ENCODE data around the gene CDHR2.

CDHR2 gene

DNA sequence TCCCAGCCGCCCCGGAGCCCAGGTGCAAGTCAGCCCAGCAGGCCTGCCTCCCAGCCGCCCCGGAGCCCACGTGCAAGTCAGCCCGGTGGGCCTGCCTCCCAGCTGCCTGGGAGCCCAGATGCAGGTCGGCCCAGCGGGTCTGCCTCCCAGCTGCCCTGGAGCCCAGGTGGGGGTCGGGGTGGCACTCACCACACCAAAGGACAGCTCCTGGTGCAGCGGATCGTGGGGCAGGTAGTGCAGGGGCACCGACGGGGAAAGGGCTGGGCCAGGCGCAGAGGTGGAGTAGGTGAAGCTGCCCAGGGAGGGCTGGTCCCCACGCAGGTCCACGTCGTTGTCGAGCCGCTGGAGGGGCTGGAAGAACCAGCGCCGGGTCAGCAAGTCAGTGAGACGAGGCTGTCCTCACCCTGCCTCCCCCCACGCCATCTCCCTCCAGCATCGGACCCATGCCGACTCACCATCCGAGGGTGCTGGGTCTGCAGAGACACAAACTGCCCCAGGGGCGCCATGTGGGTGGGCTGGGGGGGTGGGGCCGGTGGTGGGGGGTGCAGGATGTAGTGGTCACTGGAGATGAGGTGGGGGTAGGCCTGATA, 18.7 kb upstream of the CDHR2 start:
- H3K27ac ChIP-seq (ENCODE audit: low read length): no peak overlapping the region
- no peaks in the 10 kb centered on the region for H3K9me3 ChIP-seq (ENCODE audit: insufficient read depth, low read depth, low read length)
- no peak overlapping the region for H3K9ac ChIP-seq (ENCODE audit: low read depth, low read length)
- no peak overlapping the region for H3K4me3 ChIP-seq (ENCODE audit: low read length)
- H3K4me1 ChIP-seq (ENCODE audit: insufficient read depth, low read length): peaks cover 14% of the 10 kb centered on the region
- peaks cover 70% of the 10 kb centered on the region for H3K36me3 ChIP-seq (ENCODE audit: insufficient read depth, low read depth, low read length)
- no peaks in the 10 kb centered on the region for H3K27me3 ChIP-seq (ENCODE audit: insufficient read depth, low read length)

DNA sequence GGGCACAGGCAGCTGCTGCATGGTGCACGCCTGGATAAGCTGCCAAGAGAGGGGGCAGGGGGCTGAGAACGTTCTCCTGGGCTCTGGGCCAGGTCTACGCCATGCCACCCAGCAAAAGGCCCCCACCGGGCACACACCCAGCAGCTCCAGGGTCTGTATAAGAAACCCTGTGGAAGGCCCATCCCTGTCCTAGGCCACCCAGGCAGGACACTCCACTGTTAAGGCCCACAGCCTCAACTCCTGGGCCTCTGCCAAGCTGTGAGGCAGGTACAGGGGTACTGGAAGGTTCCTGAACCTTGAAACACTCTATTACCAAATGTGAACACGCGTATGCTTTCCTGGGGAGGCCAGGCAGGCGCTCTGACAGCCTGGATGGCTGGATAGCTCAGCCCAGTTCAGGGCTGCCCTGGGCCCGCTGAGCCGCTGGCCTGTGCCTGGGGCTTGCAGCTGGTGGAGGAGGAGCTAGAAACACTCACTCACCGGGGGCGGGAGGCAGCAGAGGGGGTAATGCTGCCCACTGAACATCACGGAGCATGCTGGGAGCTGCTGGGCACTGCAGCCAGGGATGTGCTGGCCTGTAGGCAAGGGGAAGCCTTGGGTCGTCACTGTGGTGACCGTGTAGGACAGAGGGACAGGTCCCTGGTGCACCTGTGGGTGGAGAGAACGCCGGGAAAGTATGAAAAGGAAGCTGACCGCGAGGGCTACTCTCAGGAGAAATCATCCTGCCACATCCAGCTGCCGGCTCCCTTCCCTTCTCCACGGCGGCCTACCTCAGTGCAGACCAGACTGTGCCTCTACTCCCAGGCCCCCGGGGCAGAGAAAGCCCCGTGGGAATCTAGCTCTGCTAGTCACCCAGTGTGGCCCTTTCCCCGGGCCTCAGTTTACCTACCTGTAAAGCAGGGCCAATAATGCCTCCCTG, 17.9 kb upstream of the CDHR2 start:
- no peak overlapping the region for H3K9ac ChIP-seq (ENCODE audit: low read depth, low read length)
- H3K27ac ChIP-seq (ENCODE audit: low read length): no peak overlapping the region
- H3K27me3 ChIP-seq (ENCODE audit: insufficient read depth, low read length): no peaks in the 10 kb centered on the region
- peaks cover 14% of the 10 kb centered on the region for H3K4me1 ChIP-seq (ENCODE audit: insufficient read depth, low read length)
- no peaks in the 10 kb centered on the region for H3K9me3 ChIP-seq (ENCODE audit: insufficient read depth, low read depth, low read length)
- H3K4me3 ChIP-seq (ENCODE audit: low read length): no peak overlapping the region
- H3K36me3 ChIP-seq (ENCODE audit: insufficient read depth, low read depth, low read length): peaks cover 73% of the 10 kb centered on the region

DNA sequence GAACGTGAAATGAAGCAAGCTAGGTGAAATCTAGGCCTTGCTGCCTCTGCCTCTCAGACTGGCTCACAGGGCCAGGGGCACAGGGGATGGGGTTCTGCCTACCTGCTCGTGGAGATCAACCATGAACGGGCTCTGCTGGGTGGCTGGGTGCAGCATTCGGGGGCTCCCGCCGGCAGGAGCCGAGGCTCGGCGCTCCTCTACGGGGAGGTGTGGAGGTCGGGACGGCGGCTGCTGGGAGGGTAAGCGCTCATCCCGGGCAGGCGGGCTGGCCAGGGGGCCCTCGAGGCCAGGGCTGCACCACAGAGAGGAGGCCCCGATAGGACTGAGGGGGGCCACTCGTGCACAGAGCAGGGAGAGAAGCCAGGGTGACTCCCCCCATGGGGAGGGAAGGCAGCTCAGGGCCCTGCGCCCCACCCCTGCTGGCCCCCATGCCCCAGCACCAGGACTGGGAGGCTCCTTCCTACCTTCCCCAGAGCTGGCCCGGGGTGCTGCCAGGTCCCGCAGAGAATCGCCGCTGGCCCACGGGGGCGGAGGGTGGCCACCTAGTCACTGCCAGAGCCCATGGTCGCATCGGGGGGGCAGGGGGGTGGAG, 17.1 kb upstream of the CDHR2 start:
- Histone ChIP-seq H3K4me1 (ENCODE audit: insufficient read depth, low read length) (peaks cover 14% of the 10 kb centered on the region), H3K36me3 (ENCODE audit: insufficient read depth, low read depth, low read length) (peaks cover 74% of the 10 kb centered on the region), H3K27me3 (ENCODE audit: insufficient read depth, low read length) (no peaks in the 10 kb centered on the region), H3K9ac (ENCODE audit: low read depth, low read length) (no peak overlapping the region), H3K27ac (ENCODE audit: low read length) (no peak overlapping the region), H3K4me3 (ENCODE audit: low read length) (no peak overlapping the region), H3K9me3 (ENCODE audit: insufficient read depth, low read depth, low read length) (no peaks in the 10 kb centered on the region)

DNA sequence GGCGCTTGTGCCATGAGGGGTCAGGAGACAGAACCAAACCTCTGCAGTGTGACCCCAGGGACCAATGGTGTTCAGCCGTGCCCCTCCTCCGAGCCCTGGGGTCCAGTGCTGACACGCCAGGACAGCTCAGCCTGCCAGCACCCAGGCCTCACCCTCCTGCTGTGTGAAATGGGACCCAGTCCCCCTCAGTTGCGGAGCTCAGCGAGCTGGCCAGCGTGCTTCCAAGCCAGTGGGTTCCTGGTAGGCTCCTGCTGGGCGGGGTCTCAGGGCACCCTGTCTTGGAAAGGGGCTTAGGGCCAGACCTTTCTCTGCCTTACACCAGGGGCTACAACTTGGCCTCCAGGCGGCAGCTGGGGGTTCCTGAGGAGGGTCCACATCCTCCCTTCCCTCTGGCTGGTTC, 16.3 kb upstream of the CDHR2 start:
- H3K9ac ChIP-seq (ENCODE audit: low read depth, low read length): no peak overlapping the region
- no peak overlapping the region for H3K4me3 ChIP-seq (ENCODE audit: low read length)
- H3K4me1 ChIP-seq (ENCODE audit: insufficient read depth, low read length): peaks cover 14% of the 10 kb centered on the region
- no peaks in the 10 kb centered on the region for H3K27me3 ChIP-seq (ENCODE audit: insufficient read depth, low read length)
- H3K9me3 ChIP-seq (ENCODE audit: insufficient read depth, low read depth, low read length): no peaks in the 10 kb centered on the region
- no peak overlapping the region for H3K27ac ChIP-seq (ENCODE audit: low read length)
- H3K36me3 ChIP-seq (ENCODE audit: insufficient read depth, low read depth, low read length): peaks cover 66% of the 10 kb centered on the region

DNA sequence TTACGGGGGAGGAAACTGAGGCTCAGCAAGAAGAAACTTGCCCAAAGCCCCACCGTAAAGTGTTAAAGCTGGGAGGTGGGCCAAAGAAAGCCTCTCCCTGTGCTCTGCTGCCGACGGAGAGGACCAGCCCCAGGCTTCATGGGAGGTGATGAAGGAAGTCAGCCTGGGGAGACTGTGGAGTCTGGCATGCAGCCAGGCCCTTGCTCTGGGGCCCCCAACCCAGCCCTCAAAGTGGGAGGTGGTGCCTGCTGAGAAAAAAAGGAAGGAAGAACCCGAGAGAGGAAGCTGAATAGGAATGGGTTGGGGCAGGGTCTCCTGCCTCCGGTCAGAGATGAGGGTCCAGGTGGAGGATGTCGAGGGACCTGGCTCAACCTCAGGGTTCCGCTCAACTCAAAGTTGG, 15.8 kb upstream of the CDHR2 start:
- Histone ChIP-seq H3K27ac (ENCODE audit: low read length) (no peak overlapping the region), H3K9ac (ENCODE audit: low read depth, low read length) (no peak overlapping the region), H3K9me3 (ENCODE audit: insufficient read depth, low read depth, low read length) (no peaks in the 10 kb centered on the region), H3K27me3 (ENCODE audit: insufficient read depth, low read length) (no peaks in the 10 kb centered on the region), H3K4me3 (ENCODE audit: low read length) (no peak overlapping the region), H3K36me3 (ENCODE audit: insufficient read depth, low read depth, low read length) (peaks cover 60% of the 10 kb centered on the region), H3K4me1 (ENCODE audit: insufficient read depth, low read length) (peaks cover 14% of the 10 kb centered on the region)

DNA sequence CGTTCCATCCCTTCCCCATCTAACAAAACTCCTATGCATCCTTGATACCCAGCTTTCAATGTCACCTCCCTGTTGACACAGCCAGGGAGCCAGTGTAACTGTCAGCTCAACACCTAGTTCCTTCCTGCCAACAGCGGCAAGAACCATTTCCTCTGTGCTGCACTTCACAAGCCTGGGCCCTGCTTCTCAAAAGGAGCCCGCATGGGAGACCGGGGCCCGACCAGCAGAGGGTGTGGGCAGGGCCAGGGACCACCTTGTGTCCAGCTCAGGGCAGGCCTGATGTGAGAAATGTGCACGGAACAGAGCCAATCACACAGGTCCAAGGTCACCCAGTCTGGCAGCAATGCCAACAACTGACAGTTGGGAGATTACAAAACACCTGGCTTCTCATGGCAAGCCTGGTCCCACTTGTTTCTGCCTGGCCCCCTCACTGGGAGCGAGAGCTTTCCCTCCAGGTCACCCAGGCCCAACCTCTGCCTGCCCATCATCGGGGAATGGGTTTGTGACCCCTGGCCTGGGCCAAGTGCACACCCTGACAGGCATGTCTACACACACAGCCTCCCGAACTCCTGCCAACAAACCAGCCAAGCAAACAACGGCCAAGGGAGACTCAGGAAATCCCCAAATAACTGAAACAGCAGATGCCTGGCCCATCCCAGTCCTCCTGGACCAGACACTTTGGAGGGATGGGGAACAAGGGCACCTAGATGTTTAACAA, 15.1 kb upstream of the CDHR2 start:
- no peaks in the 10 kb centered on the region for H3K27me3 ChIP-seq (ENCODE audit: insufficient read depth, low read length)
- H3K9ac ChIP-seq (ENCODE audit: low read depth, low read length): peak overlapping the region; percentile 100; the same call in 1 of the 2 replicates
- no peaks in the 10 kb centered on the region for H3K9me3 ChIP-seq (ENCODE audit: insufficient read depth, low read depth, low read length)
- H3K4me1 ChIP-seq (ENCODE audit: insufficient read depth, low read length): peaks cover 14% of the 10 kb centered on the region
- no peak overlapping the region for H3K27ac ChIP-seq (ENCODE audit: low read length)
- peaks cover 54% of the 10 kb centered on the region for H3K36me3 ChIP-seq (ENCODE audit: insufficient read depth, low read depth, low read length)
- peak overlapping the region; percentile 100; the same call in 1 of the 2 replicates for H3K4me3 ChIP-seq (ENCODE audit: low read length)

DNA sequence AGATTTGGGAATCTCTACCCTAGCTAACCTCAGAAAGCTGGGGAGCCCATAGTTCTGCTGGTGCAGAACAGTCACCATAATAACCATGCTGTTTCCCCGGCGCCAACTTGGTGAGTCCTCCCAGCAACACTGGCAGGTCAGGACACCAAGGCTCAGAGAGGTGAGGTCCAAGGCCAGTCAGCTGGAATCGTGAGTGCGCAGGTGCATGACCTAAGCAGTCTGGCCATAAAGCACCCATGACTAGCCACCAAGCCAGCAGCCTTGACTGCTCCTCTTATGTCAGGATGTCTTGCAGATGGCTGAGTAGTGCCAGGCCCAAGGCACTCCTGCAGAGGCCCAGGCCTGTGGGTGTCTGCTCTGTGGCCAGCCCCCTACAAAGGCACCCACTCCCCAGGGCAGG, 14.5 kb upstream of the CDHR2 start:
- Histone ChIP-seq H3K9ac (ENCODE audit: low read depth, low read length) (peak overlapping the region; percentile 100; the same call in 1 of the 2 replicates), H3K4me3 (ENCODE audit: low read length) (peak overlapping the region; percentile 100; the same call in 1 of the 2 replicates), H3K9me3 (ENCODE audit: insufficient read depth, low read depth, low read length) (no peaks in the 10 kb centered on the region), H3K4me1 (ENCODE audit: insufficient read depth, low read length) (peaks cover 14% of the 10 kb centered on the region), H3K27ac (ENCODE audit: low read length) (no peak overlapping the region), H3K36me3 (ENCODE audit: insufficient read depth, low read depth, low read length) (peaks cover 48% of the 10 kb centered on the region), H3K27me3 (ENCODE audit: insufficient read depth, low read length) (no peaks in the 10 kb centered on the region)

DNA sequence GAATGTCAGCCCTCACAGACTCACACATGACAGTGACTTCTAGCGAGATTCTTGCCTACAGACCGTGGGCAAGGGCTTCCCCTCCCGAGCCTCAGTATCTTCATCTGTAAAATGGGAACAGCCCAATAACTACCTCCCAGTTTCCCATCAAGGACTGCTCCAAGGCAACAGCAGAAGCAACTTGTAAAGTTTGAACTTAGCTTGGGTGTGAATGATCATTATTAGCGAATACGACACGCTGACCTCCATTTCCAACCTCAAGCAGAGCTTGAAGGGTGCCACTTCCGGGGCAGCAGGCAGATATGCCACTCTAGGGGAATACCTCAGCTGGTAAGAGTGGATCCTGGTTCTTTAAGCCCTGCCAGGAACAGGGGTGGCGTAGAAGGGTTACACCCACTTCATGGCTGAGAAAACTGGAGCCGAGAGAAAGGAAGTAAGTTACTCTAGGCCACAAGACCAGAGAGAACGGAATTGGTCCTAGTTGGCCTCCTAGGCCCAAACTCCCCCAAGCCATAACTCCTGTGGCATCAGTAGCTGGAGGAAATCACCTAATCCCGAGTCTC, 14.0 kb upstream of the CDHR2 start:
- Histone ChIP-seq H3K36me3 (ENCODE audit: insufficient read depth, low read depth, low read length) (peaks cover 45% of the 10 kb centered on the region), H3K27me3 (ENCODE audit: insufficient read depth, low read length) (no peaks in the 10 kb centered on the region), H3K9me3 (ENCODE audit: insufficient read depth, low read depth, low read length) (no peaks in the 10 kb centered on the region), H3K9ac (ENCODE audit: low read depth, low read length) (peak overlapping the region; percentile 100), H3K4me1 (ENCODE audit: insufficient read depth, low read length) (peaks cover 14% of the 10 kb centered on the region), H3K4me3 (ENCODE audit: low read length) (peak overlapping the region; percentile 100), H3K27ac (ENCODE audit: low read length) (peak overlapping the region; percentile 100)

DNA sequence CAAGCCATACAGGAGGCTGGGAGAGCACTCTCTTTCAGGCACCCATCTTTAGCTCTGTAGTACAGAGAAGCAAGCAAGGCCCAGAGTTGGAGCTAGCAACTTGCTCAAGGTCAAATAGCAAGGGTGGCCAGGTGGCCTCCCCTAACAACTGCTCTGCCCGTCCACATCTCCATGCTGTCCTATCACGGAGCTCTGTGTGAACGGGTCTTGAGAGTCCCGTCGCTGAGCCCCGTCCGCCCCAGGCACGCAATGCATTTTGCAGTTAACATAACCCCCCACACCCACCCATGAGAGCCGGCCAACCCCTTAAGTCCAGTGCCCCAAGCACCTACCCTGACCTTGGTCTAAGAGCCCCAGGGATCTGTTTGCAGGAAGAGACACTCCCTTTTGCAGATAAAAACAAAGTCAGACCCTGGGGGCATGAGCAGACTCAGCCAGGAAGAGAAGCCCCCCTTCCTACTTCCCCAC, 13.4 kb upstream of the CDHR2 start:
- Histone ChIP-seq H3K4me3 (ENCODE audit: low read length) (peak overlapping the region; percentile 100), H3K4me1 (ENCODE audit: insufficient read depth, low read length) (peaks cover 14% of the 10 kb centered on the region), H3K27ac (ENCODE audit: low read length) (peak overlapping the region; percentile 100), H3K9me3 (ENCODE audit: insufficient read depth, low read depth, low read length) (no peaks in the 10 kb centered on the region), H3K27me3 (ENCODE audit: insufficient read depth, low read length) (no peaks in the 10 kb centered on the region), H3K36me3 (ENCODE audit: insufficient read depth, low read depth, low read length) (peaks cover 45% of the 10 kb centered on the region), H3K9ac (ENCODE audit: low read depth, low read length) (peak overlapping the region; percentile 100)

DNA sequence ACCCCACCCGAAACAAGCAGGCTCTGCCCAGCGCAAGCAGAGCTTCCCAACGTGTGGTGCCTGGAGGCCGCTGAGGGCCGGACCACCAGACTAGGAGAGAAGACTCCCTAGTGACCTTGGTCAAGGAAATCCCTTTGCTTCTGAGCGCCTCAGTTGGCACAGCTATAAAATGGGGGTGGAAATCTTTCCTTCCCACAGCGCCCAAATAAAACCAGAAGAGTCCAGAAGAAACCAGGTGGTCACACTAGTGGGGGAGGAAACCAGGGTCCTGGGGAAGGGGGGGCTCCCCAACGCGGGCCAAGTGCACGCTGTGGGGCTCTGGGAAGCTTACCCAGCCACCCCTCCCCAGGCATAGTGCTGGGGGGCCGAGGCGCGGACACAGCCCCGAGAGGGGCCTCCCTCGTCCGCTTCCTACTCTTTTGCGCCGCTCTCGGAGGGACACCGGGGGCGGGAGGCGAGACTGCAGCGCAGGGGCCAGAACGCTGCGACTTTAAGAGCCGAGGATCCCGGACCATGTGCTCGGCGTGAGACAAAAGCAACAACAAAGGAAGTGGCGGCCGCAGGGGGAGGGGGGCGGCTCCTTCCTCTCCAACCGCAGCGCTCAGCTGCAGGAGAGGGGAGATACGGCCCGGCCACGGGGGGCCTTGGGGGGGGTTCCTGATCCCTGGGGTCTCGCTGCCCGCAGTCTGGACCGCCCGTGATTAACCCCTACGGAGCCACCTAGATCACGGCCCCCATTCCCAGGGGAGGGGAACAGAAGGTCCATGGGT, 12.8 kb upstream of the CDHR2 start:
- Histone ChIP-seq H3K4me1 (ENCODE audit: insufficient read depth, low read length) (peaks cover 19% of the 10 kb centered on the region), H3K27ac (ENCODE audit: low read length) (peak overlapping the region; percentile 100), H3K9ac (ENCODE audit: low read depth, low read length) (peak overlapping the region; percentile 100), H3K27me3 (ENCODE audit: insufficient read depth, low read length) (no peaks in the 10 kb centered on the region), H3K36me3 (ENCODE audit: insufficient read depth, low read depth, low read length) (peaks cover 40% of the 10 kb centered on the region), H3K4me3 (ENCODE audit: low read length) (peak overlapping the region; percentile 100), H3K9me3 (ENCODE audit: insufficient read depth, low read depth, low read length) (no peaks in the 10 kb centered on the region)

Measured in iPS-20b (cell line).